TTC549 (cell line): Measurements from ENCODE around the gene MLPH.

Experiments
- FAIRE-seq: peaks from 2 replicates; lab custom pipeline; 2012; peaks lifted over from hg19 to GRCh38; lab: Jason Lieb, UNC

Gene MLPH

DNA sequence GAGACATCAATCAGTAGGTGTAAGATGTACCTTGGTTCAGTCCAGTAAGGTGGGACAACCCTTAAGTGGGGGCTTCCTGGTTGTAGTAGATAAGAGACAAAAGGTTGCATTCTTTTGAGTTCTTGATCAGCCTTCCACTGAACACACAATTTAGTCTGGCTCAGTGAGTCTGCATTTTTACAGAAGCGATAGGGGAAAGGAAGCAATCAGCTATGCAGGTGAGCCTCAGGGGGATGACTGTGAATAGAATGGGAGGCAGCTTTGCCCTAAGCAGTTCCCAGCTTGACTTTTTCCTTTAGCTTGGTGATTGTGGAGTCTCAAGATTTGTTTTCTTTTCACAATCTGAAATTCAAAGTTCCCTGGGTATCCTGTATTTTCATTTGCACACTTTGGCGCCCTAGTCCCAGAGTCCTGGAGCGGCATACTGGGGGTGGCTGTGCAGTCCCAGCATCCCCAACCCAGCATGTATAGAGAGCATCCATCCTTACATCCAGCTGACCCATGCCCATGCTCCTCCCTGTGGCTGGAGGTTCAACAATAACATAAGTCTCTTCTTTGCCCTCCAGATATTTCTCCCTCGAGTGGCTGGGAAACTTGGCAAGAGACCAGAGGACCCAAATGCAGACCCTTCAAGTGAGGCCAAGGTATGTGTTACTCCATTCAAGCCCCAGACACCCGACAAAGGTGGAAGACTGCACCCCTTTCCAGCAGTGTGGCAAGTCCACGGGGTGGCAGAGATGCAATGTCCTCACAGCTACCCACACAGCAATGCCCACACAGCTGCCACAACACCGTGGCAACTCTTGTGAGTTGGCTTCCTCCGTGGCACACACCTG lies 59.2 kb downstream of the MLPH start:
- FAIRE-seq, result no peak

DNA sequence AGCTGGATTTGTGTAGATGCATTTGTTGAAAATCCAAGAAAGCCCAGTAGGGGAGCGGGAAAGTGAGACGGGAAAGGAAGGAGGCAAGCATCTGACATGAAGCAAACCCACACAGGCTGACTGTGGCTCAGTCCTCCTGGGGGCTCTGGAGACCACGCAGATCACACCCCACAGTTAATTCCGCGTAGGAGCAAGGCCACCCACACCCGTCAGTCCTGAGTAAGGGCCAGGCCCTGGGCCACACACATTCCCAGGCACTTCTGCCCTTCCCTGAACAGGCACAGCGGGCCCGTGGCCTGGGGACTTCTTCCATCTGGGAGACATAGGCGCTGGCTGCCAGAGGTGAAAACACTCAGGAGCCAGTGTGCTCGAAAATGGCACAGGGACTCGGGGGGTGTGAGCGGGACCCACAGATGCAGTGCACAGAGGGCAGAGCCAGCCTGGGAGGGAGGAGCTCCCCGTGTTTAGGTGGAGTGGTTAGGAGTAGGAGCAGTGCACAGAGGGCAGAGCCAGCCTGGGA lies 59.9 kb downstream of the MLPH start:
- FAIRE-seq, result no peak

DNA sequence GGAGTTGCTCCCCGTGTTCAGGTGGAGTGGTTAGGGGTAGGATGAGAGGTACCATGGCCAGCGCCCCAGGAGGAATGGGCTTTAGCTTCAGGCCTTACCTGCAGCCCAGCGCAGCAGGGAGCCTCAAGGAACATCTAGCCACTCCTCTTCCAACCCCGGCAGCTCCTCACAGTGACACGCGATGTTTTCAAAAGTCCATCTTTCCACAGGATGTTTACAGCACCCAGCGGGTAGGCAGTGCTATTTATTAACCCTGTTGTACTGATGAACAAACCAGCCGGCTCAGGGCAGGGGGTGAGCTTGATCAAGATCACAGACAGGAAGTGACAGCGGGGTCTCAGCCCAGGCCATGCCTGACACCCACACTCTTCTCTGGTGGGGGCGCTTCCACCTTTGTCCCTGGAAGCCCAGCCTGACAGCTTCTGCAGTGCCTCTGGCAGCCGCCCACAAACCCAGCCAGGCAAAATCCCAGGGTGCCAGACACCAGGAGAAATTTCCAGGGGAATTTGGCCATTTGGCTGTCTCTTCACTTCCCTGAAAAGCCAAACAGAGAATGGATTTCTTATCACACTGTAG lies 60.9 kb downstream of the MLPH start:
- FAIRE-seq, result no peak

DNA sequence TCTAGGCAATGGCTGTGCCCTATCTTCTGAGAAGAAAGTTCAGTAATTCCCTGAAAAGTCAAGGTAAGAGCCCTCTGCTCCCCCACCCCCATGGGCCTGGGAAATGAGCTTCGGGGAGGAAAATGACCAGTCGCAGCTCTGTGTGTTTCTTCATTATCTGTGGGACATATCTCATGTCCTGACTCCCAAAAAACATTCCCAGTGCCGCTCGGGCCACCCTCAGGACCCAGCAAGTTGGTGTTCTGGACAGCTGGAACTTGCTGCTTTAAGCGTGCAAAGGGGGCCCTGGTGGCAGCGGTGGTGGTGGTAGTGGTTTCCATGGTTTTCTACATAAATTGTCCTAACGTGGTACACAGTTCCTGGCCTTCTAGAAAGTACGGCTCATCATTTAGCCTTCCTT lies 62.2 kb downstream of the MLPH start:
- no peak for FAIRE-seq

DNA sequence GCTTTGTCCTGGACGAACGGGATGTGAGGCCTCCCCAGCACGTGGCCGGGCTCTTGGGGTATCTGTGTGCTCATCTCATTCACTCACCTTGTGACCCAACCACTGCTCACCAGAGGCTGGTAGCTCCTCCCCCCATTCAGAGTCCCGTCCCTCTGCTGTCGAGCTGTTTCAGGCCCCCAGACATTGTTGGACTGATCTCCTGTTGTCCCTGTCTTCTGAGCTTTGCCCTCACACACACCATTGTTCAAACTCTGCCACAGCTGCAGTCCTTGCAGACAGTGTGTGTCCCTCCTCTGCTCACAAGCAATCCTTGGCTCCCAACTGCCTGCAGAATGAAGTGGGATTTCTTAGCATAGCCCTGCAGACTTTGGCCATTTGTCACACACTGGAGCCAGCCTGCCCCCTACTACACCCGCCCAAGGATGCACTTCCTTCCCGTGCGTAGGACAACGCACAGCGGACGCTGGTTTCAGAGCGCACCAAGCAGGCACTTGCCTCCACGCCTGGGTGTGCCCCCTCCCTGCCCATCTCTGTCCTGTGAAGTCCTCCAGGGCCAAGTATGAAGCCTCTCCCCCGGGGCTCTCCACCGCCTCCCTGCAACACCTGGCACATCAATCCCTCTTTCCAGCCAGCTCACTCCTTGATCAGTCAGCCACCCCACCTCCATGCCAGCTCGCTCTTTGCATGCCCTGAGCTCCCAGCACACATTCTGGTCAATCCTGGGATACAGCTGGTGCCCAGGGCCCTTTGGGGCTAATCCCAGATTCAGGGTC lies 62.8 kb downstream of the MLPH start:
- no peak for FAIRE-seq

DNA sequence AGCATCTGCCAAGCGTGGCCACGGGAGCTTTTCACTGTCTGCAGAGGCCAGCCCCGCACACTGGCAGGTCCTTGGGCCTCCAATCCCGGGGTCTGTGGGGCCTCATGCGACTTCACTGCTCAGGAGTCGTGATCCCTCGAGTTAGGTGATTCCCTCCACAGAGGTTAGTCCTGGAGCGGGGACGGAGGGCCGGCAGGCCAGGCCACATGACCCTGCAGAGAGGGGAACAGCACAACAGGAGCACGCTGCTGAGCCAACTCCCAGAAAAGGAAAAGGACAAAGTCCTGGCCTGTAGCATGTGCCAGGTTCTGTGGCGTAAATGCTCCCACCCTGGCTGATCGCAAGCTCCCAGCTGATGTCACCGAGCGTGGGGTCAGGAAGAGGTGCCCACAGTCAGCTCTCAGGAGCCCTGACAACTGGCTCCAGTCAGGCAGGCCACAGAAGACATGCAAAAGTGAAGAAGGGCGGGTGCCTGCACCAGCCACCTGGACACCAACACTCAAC lies 64.1 kb downstream of the MLPH start:
- no peak for FAIRE-seq

DNA sequence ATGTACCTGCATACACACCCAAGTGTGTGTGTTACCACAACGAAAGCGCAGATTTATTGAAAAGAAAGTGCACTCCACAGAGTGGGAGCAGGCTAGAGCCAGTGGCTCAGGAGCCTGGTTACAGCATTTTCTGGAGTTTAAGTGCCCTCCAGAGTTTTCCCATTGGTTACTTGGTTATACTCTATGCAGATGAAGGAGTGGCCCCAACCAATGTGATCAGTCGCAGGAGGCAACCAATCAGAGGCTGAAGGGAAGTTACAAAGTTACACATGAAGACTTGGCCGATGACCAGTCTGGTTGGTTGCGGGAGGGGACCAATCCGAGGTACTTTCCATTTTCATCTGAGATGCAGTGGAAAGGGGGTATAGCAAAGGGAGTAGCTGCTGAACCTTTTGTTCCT lies 65.9 kb downstream of the MLPH start:
- FAIRE-seq, result no peak

DNA sequence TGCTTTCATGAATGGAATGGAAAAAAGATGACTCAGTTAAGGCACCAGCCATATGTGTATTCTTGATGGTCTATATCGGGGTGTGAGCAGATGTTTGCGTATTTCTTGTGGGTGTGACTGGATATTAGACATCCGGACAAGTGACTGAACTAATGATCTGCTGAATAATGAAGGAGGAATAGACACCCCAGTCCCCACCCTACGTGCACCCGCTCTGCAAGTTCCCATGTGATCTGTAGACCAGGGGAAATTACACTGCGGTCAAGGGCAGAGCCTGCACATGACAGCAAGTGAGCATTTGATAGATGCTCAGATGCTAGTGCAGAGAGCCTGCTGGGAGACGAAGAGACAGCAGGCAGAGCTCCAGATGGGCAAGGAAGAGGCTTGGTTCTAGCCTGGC lies 66.9 kb downstream of the MLPH start:
- FAIRE-seq, result no peak

DNA sequence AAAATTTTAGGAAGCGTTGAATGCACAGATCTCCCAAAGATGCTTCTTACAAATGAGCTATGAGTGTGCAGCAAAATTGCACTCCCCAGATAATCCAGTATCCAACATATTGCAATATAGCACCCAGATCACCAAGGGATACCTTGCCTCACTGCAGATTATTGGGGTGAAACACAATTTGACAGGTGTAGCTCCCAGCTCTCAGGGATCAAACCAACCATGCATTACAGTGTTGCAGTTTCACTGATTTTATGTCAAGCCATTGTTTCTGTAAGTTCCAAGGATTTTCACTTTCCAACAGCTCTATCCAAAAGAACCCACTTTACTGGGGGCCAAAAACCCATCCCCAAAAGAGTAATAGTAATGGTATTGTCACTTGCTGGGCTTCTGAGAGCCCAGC lies 68.5 kb downstream of the MLPH start:
- no peak for FAIRE-seq

DNA sequence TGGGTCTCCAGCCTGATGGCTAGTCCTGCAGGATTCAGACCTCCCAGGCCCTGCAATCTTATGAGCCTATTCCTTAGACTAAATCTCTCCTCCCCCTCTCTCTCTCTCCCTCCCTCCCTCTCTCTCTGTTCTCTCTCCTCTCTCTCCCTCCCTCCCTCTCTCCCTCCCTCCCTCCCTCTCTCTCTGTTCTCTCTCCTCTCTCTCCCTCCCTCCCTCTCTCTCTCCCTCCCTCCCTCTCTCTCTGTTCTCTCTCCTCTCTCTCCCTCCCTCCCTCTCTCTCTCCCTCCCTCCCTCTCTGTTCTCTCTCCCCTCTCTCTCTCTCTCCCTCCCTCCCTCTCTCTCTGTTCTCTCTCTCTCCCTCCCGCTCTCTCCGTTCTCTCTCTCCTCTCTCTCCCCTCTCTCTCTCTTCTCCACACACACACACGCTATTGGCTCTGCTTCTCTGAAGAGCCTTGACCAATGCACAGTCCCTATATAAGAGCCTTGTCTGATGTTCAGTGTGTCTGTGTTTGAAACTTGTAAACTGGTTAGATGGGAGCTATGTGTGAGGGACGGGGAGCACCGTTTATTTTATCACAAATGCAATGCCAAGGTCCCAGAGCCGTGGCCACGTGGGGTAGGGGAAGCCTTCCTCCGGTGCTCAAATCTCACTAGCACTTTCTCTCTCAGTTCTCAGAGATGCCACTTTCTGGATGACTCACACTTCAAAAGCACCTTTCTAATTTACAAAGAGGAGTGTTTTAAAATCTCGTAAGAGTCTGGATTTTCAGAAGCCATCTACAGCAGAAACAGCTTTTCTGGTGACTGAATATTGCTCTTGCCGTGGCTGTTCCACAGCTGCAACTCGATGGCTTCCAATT lies 70.0 kb downstream of the MLPH start:
- FAIRE-seq, result no peak

DNA sequence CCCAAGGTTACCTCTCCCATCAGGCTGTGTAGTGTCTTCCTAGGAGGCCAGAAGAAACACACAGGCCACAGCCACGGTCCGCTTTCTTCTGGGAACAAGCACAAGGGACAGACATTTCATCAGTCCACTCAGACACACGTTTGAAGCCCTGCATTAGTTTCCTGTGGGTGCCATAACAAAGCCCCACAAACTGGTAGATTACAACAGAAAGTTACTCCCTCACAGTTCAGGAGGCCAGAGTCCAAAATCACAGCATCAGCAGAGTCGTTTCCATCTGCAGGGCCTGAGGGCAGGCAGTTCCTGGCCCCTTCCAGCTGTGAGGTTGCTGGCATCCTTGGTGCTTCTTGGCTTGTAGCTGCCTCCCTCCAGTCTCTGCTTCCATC lies 70.6 kb downstream of the MLPH start:
- no peak for FAIRE-seq

DNA sequence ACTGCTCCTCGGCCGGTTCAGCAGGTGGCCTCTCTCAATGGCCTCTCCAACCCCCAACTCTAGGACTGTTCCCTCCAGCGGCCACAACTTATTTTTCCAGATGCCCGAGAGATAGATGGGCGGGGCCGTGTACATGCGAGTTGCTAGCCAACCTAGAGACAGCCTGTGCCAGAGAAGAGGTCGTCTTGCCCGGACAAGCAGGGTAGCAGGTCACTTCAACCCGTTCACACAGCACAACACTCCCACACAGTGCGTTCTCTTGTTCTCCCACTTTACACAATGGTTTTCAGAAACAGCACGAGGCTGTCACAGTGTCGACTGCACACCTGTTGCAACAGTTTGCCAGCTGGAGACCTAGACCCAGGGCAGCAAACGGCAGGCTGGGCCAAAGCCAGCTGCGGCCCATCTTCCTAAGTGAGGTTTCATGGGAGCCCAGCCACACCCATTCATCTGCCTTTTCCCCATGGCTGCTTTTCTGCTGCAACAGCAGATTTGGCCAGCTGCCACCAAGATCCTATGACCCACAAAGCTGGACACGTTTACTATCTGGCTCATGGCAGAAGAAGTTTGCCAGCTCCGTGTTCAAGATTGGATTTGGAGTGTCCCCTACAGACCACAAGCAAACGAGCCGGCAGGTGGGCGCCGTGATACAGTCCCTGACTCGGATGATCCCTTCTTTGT lies 72.0 kb downstream of the MLPH start:
- FAIRE-seq, result no peak

DNA sequence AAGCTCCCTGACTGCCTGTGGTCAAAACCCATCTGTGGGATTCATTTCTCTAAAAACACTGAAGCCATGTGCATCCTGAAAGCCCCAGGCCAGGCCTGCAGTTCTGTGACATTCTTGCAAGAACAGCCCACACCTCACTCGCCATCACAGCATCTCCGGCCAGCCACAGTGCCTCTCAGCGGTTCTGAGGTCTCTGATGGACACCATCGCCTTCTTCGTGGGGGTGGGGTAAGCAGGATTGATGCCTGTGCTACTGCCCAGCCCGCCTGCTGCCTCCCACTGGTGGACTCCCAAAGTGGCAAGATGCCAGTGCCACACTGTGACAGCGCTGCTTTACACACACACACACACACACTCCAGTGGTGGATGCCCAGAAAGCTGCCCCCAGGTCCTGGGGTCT lies 74.2 kb downstream of the MLPH start:
- FAIRE-seq, result no peak

DNA sequence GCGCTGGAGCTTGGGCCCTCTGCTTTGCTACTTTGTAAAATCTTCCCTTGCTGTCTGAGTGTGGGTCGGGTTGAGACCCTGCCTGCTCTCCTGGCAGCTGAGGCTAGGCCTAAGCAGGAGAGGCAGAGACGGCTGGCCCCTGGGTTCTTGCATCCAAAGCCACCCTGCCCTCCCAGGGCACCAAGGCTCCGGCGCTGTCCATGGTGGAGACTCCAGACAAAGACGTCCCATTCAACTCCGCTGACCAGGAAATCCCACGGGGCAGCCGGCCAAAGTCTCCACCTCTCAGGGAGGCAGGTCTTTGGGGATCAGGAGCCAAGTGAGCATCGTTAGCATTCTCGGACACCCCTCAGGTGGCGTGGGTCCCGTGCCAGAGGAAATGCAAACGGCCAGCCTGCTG lies 76.8 kb downstream of the MLPH start:
- no peak for FAIRE-seq

DNA sequence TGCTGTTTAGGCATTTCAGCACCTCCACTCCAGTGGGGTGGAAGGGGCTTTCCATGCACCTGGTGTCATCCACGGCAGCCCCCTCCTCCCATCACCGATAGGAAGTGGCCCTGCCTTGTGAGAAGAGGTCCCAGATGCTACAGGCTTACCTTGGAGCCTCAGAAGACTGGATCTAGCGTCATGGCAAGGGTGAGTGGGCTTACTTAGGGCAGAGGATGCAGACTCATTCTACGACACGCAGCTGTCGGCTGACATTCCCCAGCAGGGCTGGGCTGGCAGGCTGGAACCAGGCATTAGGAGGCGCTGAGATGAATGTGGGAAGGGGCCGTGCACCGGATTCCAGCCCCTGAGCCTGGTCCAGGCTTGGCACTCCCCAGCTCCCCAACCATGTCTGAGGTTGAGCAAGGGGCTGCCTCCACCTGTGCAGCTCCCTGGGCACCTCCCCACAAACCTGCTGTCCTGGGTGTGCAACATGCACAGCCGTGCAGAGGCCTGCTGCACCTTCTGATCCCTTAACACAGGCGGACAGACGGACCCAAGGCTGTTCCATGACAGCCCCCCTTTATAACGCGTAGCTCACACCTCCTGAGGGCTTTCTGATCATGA lies 77.6 kb downstream of the MLPH start:
- no peak for FAIRE-seq

DNA sequence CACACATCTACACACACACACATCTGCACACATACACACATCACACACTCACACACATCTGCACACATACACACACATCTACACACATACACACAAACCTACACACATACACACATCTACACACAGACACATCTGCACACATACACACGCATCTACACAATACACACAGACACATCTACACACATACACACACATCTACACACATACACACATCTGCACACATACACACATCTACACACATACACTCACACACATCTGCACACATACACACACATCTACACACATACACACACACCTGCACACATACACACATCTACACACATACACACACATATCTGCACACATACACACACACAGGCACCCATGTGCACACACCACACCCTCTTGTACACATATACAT lies 78.9 kb downstream of the MLPH start:
- no peak for FAIRE-seq

DNA sequence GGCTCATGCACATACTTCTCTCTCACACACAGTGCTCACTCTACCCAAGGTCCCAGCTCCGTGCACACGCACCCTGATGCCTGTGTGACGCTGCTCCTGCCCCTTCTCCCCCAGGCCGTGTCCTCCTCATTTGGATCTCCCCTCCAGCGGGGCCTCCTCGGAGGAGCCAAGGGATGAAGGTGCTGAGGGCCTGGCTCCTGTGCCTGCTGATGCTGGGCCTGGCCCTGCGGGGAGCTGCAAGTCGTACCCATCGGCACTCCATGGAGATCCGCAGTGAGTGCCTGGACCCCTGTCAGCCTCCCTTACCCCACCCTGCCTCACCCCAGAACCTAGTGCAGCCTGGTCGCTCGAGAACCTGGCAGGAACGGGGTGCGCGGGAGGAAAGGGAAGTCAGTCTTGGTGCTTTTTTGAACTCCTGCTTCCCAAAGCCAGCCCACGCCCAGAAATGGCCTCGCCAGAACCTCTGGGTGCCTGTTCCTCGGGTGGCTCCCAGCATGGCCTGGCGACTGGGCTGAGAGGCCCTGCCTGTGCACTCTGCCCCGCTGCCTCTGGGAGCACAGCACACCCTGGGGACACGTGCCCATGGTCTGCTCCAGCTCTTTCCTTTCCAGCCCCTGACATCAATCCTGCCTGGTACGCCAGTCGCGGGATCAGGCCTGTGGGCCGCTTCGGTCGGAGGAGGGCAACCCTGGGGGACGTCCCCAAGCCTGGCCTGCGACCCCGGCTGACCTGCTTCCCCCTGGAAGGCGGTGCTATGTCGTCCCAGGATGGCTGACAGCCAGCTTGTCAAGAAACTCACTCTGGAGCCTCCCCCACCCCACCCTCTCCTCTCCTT lies 79.6 kb downstream of the MLPH start, which contains the start of gene PRLH:
Gene PRLH (plus strand): TSS at position 174 of the 835 bp plus-strand sequence. CDS start 0 bp downstream, at position 174.
- FAIRE-seq, result no peak

DNA sequence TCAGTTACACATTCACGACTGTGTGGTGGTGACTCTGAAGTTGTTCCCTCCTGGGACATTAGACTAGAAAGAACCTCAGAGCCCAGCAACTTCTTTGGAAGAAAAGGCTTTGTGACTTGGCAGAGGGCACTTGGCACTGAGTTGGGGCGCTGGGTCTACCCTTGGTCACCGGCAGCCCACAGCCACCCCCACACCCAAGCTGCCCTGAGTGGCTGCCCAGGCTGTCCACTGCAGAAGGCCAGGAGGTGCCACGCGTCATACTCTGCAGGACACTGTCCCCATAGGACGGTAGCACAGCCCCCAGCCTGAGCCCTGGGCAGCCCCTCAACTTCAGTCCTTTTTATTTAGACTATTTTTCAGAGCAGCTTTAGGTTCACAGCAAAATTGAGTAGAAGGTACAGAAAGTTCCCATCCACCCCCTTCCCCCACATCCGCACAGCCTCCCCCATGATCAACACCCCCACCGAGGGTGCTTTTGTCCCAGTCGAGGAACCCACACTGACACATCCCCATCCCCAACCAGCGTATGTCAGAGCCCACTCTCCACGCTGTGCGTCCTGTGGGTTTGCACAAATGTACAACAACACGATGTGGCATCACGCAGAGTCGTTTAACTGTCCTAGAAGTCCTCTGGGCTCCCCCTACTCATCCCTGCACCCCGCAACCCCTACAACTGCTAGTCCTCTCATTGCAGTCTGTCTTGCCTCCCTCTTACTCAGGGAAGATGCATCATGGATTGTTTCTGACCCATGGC lies 80.4 kb downstream of the MLPH start:
- FAIRE-seq, result no peak

DNA sequence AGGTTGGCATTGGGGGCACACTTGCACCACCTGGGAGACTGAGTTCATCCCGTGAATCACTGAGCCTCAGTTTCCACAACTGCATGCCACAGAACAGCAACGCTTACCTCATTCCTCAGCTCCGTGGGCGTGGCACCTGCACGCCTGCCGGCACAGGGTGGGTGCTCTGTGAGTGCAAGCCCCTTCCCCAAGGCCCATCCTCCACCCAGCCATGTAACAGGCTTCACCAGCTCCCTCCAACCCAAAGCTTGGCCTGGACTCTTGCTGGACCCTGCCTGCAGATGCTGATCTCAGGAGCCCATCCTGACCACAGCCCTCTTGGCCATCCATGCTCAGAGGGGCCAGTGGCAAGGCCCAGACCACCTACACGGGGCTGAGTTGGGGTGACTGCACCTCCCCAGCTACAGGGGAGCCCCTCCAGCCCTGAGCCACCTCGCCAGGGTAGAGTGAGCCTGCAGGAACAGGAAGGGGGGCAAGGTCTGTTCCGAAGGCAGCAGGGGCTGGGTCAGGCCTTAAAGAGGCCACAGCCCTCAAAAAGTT lies 81.1 kb downstream of the MLPH start:
- FAIRE-seq, result no peak
